T-cell (primary cell): ENCODE data around the gene DNAJB8. TPM values are rescaled to one million over a fixed set of nuclear protein-coding genes. Genes with fewer than 3 reads are reported as not detected.

Experiments
- ATAC-seq, 4 experiments: fragments of 200-7000 bp in 3 of 4; fragments of 150-1000 bp in 1 of 4; cut with Tn5 transposase; replicated peaks in 1 of 4; 1 replicate in 3 of 4; 2 replicates in 1 of 4; pipeline ENCODE4 v1.10.0; 2021; ENCODE audit warnings: moderate library complexity in 3 of 4, mild to moderate bottlenecking in 2 of 4, moderate number of reproducible peaks in 1 of 4
- CTCF ChIA-PET, 2 donors: fragments of 300-600 bp; sonication (Branson Sonifier 250); formaldehyde crosslinking; loops; one replicate each; lab custom pipeline; 2022; ENCODE audit warnings: antibody characterized with exemption in 2 of 2; lab: Charles Lee
- POLR2A ChIA-PET, 2 donors: fragments of 300-600 bp; sonication (Branson Sonifier 250); formaldehyde crosslinking; loops; one replicate each; lab custom pipeline; 2022; ENCODE audit warnings: antibody characterized with exemption in 2 of 2; lab: Charles Lee
- DNase-seq, 35 experiments: peaks; one replicate each; pipeline versions ENCODE4 v3.0.0 to v3.0.0-alpha.2; 2013 to 2023
- H3K27ac ChIP-seq: one replicate; pipeline ENCODE4 v1.5.1; 2013; ENCODE audit warnings: low read length
- H3K27me3 ChIP-seq, 2 experiments: replicated peaks in 1 of 2; 1 replicate in 1 of 2; 2 replicates in 1 of 2; pipeline versions ENCODE4 v1.6.1 to v1.7.0; 2013; ENCODE audit warnings: low read length in 1 of 2, mixed read lengths in 1 of 2; ENCODE audit not compliant: control insufficient read depth in 2 of 2, insufficient read depth in 2 of 2; ENCODE audit errors: extremely low read depth in 1 of 2
- H3K36me3 ChIP-seq, 2 donors: 1 replicate in 1 of 2; 2 replicates in 1 of 2; pipeline versions ENCODE4 v1.6.1 to v1.7.0; 2013; ENCODE audit warnings: low read length in 1 of 2; ENCODE audit not compliant: control insufficient read depth in 2 of 2, insufficient read depth in 1 of 2; ENCODE audit errors: extremely low read depth in 1 of 2
- H3K4me1 ChIP-seq, 2 experiments: 1 replicate in 1 of 2; 2 replicates in 1 of 2; pipeline versions ENCODE4 v1.6.1 to v1.7.0; 2013; ENCODE audit warnings: low read length in 2 of 2, mixed read lengths in 1 of 2; ENCODE audit not compliant: insufficient read depth in 2 of 2, control insufficient read depth in 1 of 2; ENCODE audit errors: extremely low read depth in 1 of 2
- H3K4me3 ChIP-seq, 2 donors: 1 replicate in 1 of 2; 2 replicates in 1 of 2; pipeline versions ENCODE4 v1.5.1 to v1.7.0; 2013; ENCODE audit warnings: mild to moderate bottlenecking in 2 of 2, low read length in 1 of 2, moderate library complexity in 1 of 2; ENCODE audit not compliant: control insufficient read depth in 1 of 2; ENCODE audit errors: extremely low read depth in 1 of 2
- H3K9me3 ChIP-seq: 2 replicates; pipeline ENCODE4 v1.7.0; 2013
- H3K27ac Mint-ChIP-seq, 2 donors: one replicate each; pipeline ENCODE4 v1.8.0; 2020 to 2021; ENCODE audit warnings: mild to moderate bottlenecking in 2 of 2, mixed read lengths in 2 of 2
- H3K27me3 Mint-ChIP-seq, 2 donors: one replicate each; pipeline ENCODE4 v1.8.0; 2021 to 2022; ENCODE audit warnings: mixed read lengths in 2 of 2
- H3K36me3 Mint-ChIP-seq: one replicate; pipeline ENCODE4 v1.8.0; 2021; ENCODE audit warnings: mixed read lengths
- H3K4me1 Mint-ChIP-seq, 3 donors: one replicate each; pipeline ENCODE4 v1.8.0; 2020 to 2022; ENCODE audit warnings: mixed read lengths in 3 of 3, mild to moderate bottlenecking in 1 of 3
- H3K4me3 Mint-ChIP-seq, 3 donors: one replicate each; pipeline ENCODE4 v1.8.0; 2020 to 2022; ENCODE audit warnings: mild to moderate bottlenecking in 3 of 3, mixed read lengths in 3 of 3, moderate library complexity in 3 of 3
- H3K9me3 Mint-ChIP-seq, 3 donors: one replicate each; pipeline ENCODE4 v1.8.0; 2020 to 2022; ENCODE audit warnings: mixed read lengths in 3 of 3
- WGBS: methylation state at CpG from one replicate; pipeline ENCODE4 v1.1.5; 2013; ENCODE audit warnings: missing lambda C conversion rate; ENCODE audit not compliant: insufficient coverage; 5-methylcytosine and 5-hydroxymethylcytosine counted together
- total RNA-seq, 35 experiments: library from RNA in 6 of 35; stranded (reverse) in 6 of 35; fragments of 120-200 nt in 1 of 35; gene quantifications; one replicate each; pipeline versions ENCODE4 v1.2.1 to v1.2.4 and lab custom pipeline; 2013 to 2026

The DNAJB8 gene
- total RNA-seq, 5 donors from 2014 or later (not counting 1 experiment from before 2014, with no cell fraction given) = not detected

DNA sequence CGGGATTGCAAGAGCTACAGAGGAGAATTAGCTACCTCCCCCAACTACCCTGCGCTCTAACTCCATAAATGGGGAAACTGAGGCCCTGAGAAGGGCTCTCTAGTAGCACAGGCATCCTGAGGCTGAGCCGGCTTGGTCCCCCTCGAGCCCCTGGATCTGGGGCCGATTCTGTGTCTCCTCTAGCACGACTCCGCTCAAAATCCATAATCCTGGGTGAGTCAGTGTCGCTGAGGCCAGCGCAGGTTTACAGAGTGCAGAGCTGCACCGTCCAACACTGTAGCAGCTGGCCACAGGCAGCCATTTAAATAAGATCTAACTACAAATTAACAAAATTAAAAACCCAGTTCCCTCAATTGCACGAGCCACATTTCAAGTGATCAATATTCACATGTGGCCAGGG is 15.5 kb upstream of the DNAJB8 start:
- no peaks in the 10 kb centered on the region for H3K36me3 ChIP-seq
- H3K27ac ChIP-seq = no peak overlapping the region
- ATAC-seq (no peak), DNase-seq (no peak)
- peaks cover 18 to 32% (median 28%) of the 10 kb centered on the region in 3 donors for H3K4me1 Mint-ChIP-seq
- H3K4me1 ChIP-seq = peaks cover 0 to 27% of the 10 kb centered on the region in 2 experiments
- H3K36me3 Mint-ChIP-seq = no peaks in the 10 kb centered on the region
- H3K27me3 ChIP-seq = peaks cover 0 to 85% of the 10 kb centered on the region in 2 experiments
- H3K4me3 Mint-ChIP-seq = peak overlapping the region in 1 of 3 donors; percentile 68
- H3K27ac Mint-ChIP-seq = no peak overlapping the region
- H3K27me3 Mint-ChIP-seq = peaks cover 54 to 87% of the 10 kb centered on the region in 2 donors
- H3K9me3 ChIP-seq = no peaks in the 10 kb centered on the region
- no peak overlapping the region for H3K4me3 ChIP-seq
- H3K9me3 Mint-ChIP-seq = no peaks in the 10 kb centered on the region
- 86% methylated on average over 9 of the region's 11 CpGs for WGBS
- CTCF ChIA-PET = interaction anchor here (0.5 to 1.0 kb wide), 2 partner anchors 15 to 488 kb away, joined by 3 to 4 read pairs; no protein-coding TSS in a partner anchor
- POLR2A ChIA-PET = no interaction called here

DNA sequence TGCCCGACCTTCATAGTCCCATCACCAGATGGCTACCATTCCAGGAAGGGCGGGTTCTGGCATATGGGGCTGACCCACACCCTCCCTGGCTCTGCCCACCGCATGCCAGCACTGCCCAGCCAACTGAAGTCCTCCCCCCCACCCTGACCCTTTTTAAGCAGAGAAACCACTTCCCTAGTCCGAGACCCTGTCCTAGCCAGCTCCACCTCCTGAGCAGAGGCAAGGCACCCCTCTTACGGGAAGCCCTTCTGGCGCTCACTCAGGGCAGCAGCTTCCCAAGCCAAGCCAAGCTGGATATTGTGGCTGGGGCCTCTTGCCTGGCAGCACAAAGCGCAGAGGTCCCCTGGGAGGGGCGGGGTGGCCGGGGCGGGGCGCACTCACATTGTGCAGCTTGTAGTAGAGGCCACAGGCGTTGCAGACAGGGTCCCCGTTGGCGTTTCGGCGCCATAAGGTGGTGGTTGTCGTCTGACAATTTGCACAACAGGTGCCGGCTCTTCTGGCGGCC is 14.8 kb upstream of the DNAJB8 start:
- Histone ChIP-seq H3K27me3 (peaks cover 0 to 85% of the 10 kb centered on the region in 2 experiments), H3K4me3 (no peak overlapping the region), H3K9me3 (no peaks in the 10 kb centered on the region), H3K27ac (no peak overlapping the region), H3K4me1 (peaks cover 0 to 21% of the 10 kb centered on the region in 2 experiments), H3K36me3 (no peaks in the 10 kb centered on the region)
- no peak overlapping the region for H3K4me3 Mint-ChIP-seq
- ATAC-seq (no peak), DNase-seq (no peak)
- peaks cover 17 to 29% (median 24%) of the 10 kb centered on the region in 3 donors for H3K4me1 Mint-ChIP-seq
- no peaks in the 10 kb centered on the region for H3K36me3 Mint-ChIP-seq
- 74% methylated on average over 16 of the region's 19 CpGs for WGBS
- H3K27me3 Mint-ChIP-seq = peaks cover 53 to 82% of the 10 kb centered on the region in 2 donors
- ChIA-PET POLR2A (no interaction called here), CTCF (interaction anchor here in 1 of 2 donors (0.5 kb wide), 1 partner anchor 489 kb away, joined by 3 read pairs; no protein-coding TSS in a partner anchor)
- no peaks in the 10 kb centered on the region for H3K9me3 Mint-ChIP-seq
- H3K27ac Mint-ChIP-seq = no peak overlapping the region

DNA sequence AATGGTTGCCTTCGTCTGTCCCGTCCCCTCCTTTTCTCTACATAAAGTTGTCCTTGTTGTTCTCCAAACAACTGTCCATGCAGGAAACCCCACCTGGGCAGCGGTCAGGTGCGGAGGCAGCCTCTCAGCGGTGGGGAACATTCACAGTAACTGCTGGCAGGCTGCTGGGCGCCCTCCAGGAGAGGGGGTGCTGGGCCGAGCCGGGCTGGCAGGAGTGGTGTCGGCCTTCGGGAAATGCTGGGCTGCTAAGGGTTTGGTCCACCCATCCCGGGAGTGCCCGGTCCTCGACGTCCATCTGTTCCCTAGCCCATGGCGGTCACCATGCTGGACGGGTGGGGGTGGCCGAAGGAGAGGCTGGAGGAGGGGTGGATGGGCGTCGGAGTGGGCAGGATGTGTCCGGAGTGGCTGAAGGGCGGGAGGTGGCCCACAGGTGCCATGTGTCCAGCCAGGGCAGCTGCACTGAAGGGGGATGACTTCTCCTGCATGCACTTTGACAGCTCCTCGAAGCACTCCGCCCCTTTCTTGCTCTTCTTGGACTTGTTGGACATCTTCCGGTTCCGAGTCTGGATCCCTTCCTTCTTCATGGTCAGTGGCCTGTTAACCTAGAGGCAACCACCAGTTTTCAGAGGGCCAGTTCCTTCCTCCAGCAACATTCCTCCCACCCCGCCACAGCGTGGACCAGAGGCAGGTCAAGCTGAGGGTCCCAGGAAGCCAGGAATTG is 14.2 kb upstream of the DNAJB8 start:
- no peaks in the 10 kb centered on the region for H3K36me3 Mint-ChIP-seq
- Histone ChIP-seq H3K27me3 (peaks cover 0 to 81% of the 10 kb centered on the region in 2 experiments), H3K27ac (no peak overlapping the region), H3K9me3 (no peaks in the 10 kb centered on the region), H3K4me3 (no peak overlapping the region), H3K4me1 (peaks cover 0 to 17% of the 10 kb centered on the region in 2 experiments), H3K36me3 (no peaks in the 10 kb centered on the region)
- peaks cover 13 to 25% (median 19%) of the 10 kb centered on the region in 3 donors for H3K4me1 Mint-ChIP-seq
- 87% methylated on average over 23 of the region's 27 CpGs for WGBS
- no peaks in the 10 kb centered on the region for H3K9me3 Mint-ChIP-seq
- DNase-seq (no peak), ATAC-seq (no peak)
- ChIA-PET POLR2A (no interaction called here), CTCF (no interaction called here)
- H3K4me3 Mint-ChIP-seq = no peak overlapping the region
- H3K27me3 Mint-ChIP-seq = peaks cover 47 to 81% of the 10 kb centered on the region in 2 donors
- H3K27ac Mint-ChIP-seq = no peak overlapping the region

DNA sequence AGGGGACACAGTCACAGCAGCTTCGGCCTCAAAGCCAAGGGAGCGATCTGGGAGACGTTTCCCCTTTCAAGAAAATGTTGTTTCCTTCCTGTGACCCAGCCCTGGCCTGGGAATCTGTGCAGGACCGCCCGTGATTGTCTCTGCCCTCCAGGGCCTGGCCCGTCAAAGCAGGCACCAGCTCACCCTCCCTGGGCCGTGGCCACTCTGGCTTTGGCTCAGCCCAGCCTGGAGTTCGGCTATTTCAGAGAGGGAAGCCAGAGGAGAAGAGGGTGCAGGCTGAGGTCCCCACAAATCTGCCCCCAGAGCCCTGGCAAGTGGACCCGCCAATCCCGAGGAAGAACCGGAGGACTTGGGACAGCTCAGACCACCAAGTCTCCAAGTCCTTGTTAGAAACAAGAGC is 13.6 kb upstream of the DNAJB8 start:
- POLR2A ChIA-PET = no interaction called here
- H3K9me3 ChIP-seq = no peaks in the 10 kb centered on the region
- H3K4me3 ChIP-seq = no peak overlapping the region
- no peak for DNase-seq
- H3K9me3 Mint-ChIP-seq = no peaks in the 10 kb centered on the region
- ATAC-seq = no peak
- no peaks in the 10 kb centered on the region for H3K36me3 ChIP-seq
- H3K27me3 Mint-ChIP-seq = peaks cover 41 to 75% of the 10 kb centered on the region in 2 donors
- no peak overlapping the region for H3K4me3 Mint-ChIP-seq
- H3K27me3 ChIP-seq = peaks cover 0 to 80% of the 10 kb centered on the region in 2 experiments
- H3K4me1 Mint-ChIP-seq = peaks cover 13 to 25% (median 18%) of the 10 kb centered on the region in 3 donors
- peaks cover 0 to 17% of the 10 kb centered on the region in 2 experiments for H3K4me1 ChIP-seq
- WGBS = 71% methylated on average over 11 of the region's 11 CpGs
- H3K27ac ChIP-seq = no peak overlapping the region
- no peaks in the 10 kb centered on the region for H3K36me3 Mint-ChIP-seq
- H3K27ac Mint-ChIP-seq = no peak overlapping the region
- CTCF ChIA-PET = no interaction called here

DNA sequence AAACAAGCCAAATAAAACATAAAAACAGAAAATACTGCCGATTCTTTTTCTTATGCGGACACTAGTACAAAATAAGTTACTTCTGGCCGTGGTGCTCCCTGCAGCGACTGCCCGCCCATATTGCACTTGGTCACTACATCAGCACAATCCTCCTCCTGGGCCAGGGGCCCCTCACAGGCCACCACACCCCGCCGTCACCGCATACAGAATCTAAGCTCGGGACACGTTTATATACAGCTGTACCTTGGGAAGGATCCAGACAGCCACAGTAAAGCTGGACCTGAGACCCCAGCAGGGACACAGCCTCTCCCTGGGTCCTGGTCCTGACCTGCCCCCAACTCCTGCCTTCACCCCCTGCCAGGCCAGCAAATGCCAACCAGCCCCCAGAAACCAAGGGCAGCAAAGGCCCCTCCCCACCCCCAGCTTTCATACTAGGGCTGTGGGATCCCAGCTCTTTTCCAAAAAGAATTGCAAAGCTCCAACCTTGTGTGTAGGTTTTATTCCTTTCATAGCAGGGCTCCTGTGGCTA is 12.9 kb upstream of the DNAJB8 start:
- Mint-ChIP-seq H3K4me3 (no peak overlapping the region), H3K9me3 (no peaks in the 10 kb centered on the region), H3K4me1 (peaks cover 13 to 25% (median 15%) of the 10 kb centered on the region in 3 donors), H3K27ac (no peak overlapping the region), H3K27me3 (peaks cover 35 to 70% of the 10 kb centered on the region in 2 donors), H3K36me3 (no peaks in the 10 kb centered on the region)
- WGBS = 91% methylated on average over 10 of the region's 10 CpGs
- ATAC-seq = no peak
- no peak for DNase-seq
- no peak overlapping the region for H3K27ac ChIP-seq
- H3K27me3 ChIP-seq = peaks cover 0 to 75% of the 10 kb centered on the region in 2 experiments
- H3K9me3 ChIP-seq = no peaks in the 10 kb centered on the region
- peaks cover 0 to 17% of the 10 kb centered on the region in 2 experiments for H3K4me1 ChIP-seq
- POLR2A ChIA-PET = no interaction called here
- H3K4me3 ChIP-seq = no peak overlapping the region
- H3K36me3 ChIP-seq = no peaks in the 10 kb centered on the region
- CTCF ChIA-PET = no interaction called here

DNA sequence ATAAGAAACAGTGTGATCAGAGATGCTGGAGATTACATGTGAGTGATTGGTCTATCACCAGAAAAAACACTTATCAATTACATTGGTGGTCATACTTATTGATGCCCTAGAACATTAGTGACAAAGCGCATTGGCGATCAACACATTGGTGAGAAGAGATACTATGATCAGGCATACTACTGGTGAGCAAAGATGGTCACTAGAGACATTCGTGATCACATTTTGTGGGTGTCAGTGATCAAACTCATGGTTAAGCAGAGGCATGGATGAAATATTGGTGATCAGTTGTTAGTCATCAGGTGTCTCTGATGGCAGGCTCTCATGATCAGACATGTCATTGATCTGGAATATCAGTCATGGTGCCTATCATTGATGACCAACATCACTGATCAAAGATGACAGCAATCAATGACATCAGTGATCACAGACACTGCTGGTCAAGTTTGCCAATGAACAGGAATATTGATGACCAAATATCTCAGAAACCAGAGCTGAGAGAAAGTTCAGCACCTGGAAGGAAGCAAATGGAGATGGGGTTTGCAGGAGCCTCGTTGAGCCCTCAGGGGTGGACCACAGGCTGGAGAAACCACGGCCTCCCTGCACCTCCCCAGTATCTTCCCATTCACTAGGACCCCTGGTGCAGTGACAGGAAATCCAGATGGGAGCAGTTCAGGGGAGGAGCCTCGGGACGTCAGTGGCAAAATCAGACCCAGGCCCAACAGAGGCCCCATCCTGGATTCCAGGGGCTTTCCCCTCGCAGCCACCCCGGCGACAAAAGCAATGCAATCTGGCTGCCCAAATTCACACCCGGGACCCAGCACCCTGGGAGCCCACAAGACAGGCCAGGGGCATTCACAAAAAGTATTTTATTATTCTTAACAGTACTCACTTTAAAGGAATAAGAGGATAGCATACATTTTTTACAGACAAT is 12.2 kb upstream of the DNAJB8 start:
- no peak overlapping the region for H3K4me3 ChIP-seq
- Mint-ChIP-seq H3K4me3 (no peak overlapping the region), H3K27ac (no peak overlapping the region), H3K36me3 (no peaks in the 10 kb centered on the region), H3K9me3 (no peaks in the 10 kb centered on the region), H3K4me1 (peaks cover 12 to 17% (median 13%) of the 10 kb centered on the region in 3 donors), H3K27me3 (peaks cover 31 to 64% of the 10 kb centered on the region in 2 donors)
- 62% methylated on average over 7 of the region's 11 CpGs for WGBS
- ChIA-PET CTCF (no interaction called here), POLR2A (no interaction called here)
- H3K36me3 ChIP-seq = no peaks in the 10 kb centered on the region
- no peaks in the 10 kb centered on the region for H3K9me3 ChIP-seq
- ATAC-seq (no peak), DNase-seq (no peak)
- no peak overlapping the region for H3K27ac ChIP-seq
- H3K4me1 ChIP-seq = peaks cover 0 to 13% of the 10 kb centered on the region in 2 experiments
- H3K27me3 ChIP-seq = peaks cover 0 to 68% of the 10 kb centered on the region in 2 experiments
